Embryonic facial prominence (tissue), 1 donor: Measurements from ENCODE around the gene MUC2.

ENCODE experiments used
- DNase-seq: peaks from one replicate; pipeline ENCODE4 v3.0.0-alpha.2; 2016; ENCODE audit errors: extremely low spot score

Gene MUC2

DNA sequence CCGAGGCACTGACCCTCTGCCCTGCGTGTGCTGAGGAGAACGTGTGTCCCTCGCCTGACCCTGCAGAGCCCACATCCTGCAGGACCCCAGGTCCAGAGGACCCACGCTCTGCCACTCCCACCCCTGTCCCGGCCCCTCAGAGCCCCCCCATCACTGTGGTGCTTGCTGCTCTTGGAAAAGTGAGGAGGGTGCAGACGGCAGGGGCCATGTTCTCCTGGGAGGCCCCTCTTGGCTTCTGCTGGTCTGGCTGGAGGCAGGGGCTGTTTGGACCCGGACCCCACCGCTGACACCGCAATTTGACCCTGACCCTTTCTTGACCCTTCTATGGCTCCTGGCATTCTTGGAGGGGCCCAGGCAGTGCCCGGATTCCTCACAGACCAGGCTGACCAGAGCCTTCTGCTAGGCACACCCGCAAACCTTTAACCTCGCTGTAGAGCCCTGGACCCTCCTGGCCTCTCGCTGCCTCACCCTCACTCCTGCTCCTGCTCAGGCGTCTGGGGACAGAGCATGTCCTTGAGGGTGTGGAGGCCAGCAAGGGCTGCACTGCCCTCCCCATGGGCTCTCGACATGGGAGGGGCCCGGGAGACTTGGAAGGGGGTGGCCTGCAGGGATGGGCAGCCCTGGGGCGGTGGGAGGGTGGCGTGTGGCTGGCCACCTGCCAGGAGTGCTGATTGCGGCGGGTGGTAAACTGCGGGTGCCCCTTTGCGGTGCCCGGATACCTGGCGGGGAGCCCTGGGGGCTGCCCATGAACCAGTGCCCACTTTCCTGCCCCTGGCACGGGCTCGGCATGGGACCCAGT lies 46.1 kb downstream of the MUC2 start:
- DNase-seq: no peak

DNA sequence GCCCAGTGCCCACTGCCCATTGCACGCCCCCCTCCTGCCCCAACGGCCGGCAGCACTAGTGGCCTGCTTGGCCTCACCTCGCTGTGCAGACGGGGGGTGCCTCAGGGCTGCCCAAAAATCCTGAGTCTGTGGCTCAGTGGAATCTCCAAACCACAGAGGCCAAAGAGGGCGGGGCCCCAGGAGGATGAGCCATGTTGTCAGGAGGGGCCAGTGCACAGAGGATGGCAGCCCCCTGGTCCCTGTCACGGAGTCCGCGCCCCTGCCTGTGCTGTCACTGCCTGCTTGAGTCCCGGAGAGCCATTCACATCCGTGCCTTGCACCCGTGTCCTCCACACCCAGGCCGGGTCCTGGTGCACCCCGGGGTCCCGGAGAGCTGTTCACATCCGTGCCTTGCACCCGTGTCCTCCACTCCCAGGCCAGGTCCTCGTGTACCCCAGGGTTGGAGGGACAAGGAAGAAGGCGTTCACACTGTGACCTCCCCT lies 46.7 kb downstream of the MUC2 start:
- DNase-seq: no peak

DNA sequence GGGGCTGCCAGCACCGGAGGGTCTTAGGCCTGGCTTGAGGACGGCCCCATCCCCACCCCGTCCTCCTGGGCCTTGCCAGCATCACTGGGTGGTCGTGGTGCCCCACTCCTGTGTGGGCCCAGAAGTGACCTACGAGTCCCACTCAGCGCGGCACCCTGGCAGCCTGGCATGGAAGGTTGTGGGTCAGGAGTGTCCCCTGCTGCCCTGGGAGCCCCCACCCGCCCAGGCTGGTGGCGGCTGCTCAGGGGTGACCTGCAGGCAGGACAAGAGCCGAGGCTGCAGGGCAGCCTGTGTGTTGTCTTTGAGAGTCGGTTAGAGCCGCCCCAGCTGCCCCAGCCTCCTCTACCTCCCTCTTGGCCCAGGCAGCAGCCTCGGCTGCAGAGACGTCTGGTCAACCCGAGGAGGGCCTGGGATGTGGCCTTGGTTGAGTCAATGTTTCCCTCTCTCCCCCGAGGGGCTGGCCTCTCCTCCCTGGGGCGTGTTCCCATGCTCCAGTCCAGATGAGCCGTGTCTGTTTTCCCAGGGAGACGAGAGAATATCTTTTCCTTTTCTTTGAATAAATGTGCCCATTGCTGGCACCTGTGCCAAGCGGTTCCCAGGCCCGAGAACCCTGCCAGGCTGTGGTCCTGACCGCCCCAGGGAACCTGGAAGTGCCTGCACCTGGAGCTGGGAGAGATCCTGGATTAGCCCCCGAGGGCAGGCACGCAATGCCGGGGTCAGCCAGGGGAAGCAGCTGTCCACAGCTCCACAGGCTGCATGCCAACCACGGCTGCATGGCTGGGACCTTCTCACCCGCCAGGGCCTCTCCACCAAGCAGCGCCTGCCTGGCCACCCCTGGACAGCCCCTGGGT lies 47.4 kb downstream of the MUC2 start:
- no peak for DNase-seq

DNA sequence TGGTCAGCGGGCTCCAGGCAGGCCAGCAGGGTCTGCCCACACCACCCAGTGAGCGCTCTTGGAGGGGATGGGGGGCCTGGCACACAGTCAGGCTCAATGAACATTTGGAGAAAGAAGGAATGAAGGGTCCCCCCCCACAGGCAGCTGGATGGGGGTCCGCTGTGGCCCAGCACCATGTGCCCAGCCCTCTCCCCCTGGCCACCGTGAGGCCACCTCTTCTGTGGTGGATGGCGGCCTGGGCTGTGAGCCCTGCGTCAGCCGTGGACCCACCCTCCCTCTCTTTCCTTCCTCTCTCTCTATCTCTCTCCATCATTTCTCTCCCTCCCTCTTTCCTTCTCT lies 48.0 kb downstream of the MUC2 start:
- DNase-seq: no peak

DNA sequence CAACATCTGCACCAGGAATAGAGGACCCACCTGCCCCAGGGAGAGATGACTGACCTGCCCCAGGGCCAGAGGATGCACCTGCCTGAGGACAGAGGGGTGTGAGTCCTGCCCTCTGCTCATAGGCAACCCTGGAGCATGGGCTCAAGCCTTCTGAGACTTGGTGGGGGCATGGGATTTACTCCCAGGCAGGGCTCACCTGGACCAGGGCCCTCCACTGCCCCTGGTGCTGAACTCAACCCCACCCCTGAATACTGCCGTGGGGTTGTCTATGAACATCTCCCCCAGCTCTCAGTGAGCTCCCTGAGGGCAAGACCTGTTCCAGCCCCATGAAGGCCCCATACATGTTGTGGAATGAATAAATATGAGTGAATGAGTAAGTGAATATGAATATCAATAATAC lies 49.3 kb downstream of the MUC2 start:
- no peak for DNase-seq
